GM19099 (cell line): ENCODE data around the gene IQCE.

Source experiments
- POLR2A ChIP-seq: IDR thresholded peaks from 3 replicates; pipeline ENCODE4 v1.6.1; 2011; ENCODE audit warnings: low read depth; ENCODE audit not compliant: insufficient read length; ENCODE audit errors: extremely low read depth

IQCE gene

GRCh38 chr7:2559283-2559950, 638 bp downstream of the IQCE start:
- TF ChIP-seq POLR2A, result no peak

GRCh38 chr7:2564970-2565540, 6.3 kb downstream of the IQCE start:
- TF ChIP-seq POLR2A, result no peak

DNA sequence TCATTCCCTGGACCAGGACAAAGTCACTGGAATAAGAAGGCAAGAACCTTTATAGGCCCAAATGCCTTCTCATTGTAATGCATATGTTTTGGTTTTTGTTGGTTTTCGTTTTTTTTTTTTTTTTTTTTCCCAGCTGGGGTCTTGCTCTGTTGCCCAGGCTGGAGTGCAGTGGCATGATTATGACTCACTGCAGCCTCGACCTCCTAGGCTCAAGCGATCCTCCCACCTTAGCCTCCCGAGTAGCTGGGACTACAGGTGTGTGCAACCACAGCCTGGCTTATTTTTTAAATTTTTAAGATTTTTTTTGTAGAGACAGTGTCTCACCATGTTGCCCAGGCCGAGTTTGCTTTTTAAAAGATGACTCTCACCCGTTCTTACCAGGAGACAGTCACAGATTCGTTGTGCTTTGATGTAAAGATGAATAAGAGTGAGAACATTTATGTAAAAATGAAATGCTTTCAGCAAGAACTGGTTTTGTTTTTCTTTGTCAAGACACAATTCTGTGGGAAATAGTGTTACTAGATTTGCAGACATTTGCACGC, 7.6 kb downstream of the IQCE start:
- TF ChIP-seq POLR2A, result no peak

DNA sequence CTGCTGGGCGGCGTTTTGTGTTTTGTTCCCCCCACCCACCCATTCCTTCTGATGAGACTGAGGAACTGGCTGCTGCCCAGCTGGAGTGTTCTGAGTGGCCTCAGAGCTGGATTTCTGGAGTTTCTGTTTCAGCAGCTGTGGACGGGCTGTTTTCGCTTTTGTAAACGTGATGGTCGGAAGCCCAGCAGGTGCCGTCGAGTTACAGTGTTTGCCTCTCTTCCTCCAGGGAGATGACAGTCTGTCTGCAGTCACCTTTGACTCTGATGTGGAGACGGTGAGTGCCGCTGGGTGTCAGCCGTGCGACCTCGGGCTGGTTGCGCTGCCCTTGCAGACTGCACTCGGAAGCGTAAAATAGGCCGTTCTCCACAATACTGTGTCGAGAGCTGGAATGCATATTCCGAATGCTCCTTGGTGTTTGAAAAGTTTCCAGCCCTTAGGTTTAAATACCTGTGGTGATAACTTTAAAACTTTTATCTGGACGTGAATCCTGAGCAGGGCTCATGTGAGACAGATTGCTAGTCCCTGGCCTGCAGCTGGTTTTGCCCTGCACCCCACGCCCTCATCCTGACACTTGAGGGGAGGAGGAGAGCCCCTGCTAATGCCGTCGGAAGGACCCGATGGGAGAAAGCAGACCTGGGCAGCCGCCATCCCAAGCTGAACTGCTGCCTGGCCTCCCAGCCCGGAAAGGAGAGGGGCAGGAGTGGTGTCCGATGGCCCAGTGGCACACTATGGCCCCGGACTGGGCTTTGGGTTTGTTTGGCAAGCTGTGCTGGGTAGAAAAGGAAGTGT, 8.3 kb downstream of the IQCE start:
- no peak for TF ChIP-seq POLR2A

DNA sequence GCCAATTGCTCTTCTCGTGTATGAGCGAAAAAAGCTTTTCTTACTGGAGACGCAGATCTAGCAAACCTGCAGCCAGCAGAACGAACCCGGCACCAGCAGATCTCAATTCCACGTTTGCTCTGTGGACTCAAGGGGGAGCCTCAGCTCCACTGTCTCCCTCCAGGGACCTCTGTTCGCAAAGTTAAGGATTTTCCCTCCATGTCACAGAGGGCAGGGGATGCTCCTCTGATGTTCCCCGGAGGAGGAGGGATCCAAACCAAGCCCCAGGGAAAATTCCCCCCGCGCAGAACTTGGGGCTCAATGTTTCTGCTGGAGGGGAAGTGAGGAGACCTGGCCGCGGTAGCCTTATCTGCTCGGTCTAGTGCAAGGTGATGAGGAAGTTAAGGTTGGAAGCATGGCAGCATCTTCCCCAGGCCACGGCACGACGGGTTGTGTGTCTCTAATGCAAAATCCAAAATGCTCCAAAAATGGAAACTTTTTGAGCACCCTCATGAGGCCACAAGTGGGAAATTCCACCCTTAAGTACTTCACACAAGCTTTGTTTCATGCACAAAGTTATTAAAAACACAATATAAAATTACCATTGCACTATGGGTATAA, 9.0 kb downstream of the IQCE start:
- no peak for TF ChIP-seq POLR2A

DNA sequence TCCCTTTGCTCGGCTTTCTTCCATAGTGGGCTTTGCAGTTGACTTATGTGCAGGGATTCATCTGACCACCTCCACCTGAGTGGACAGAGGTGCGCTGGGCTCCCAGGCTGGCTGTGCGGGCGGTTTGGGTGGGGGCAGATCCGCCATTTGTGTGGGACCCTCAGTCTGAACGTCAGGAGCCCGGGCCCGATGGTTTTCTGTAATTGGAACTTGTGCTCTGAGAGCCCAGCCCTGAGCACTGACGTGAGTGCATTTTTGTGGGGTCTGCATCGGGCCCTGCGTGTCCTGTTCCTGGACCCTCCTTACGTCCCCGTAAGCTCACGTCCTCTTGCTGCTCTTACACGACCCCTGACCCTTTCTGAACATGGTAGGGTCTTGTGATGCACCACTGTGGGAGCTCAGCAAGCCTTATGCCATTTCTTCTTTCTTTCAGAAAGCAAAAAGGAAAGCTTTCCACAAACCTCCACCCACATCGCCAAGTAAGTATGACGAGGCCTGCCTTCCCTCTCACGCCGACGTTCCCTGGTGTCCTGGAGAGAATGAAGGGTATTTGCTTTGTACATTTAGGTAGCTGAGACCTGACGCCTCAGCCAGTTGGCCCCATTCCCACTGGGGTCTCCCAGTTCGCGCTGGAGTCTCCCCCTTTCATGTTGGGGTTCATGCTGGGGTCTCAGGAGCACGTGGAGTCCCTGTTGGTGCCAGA, 9.9 kb downstream of the IQCE start:
- no peak for TF ChIP-seq POLR2A

DNA sequence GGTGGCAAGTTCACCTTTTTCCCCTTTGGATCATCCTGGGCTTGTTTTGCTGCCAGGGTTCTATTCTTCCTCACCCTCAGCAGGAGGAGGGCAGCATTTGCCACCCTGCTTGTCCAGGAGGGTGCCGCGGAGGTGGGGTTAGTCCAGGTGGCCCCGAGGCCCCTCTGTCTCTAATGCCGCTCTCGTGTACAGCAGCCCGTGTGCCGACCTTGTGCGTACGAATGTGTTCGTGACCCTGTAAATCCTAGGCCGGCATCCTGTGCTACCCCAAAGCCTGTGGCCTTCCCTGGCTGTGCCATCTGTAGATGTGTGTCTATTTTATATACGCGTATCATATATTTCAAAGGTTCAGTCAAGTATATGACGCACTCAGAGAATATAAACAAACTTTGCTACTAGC, 10.6 kb downstream of the IQCE start:
- no peak for TF ChIP-seq POLR2A

GRCh38 chr7:2570021-2570420, 11.2 kb downstream of the IQCE start:
- TF ChIP-seq POLR2A, result no peak

DNA sequence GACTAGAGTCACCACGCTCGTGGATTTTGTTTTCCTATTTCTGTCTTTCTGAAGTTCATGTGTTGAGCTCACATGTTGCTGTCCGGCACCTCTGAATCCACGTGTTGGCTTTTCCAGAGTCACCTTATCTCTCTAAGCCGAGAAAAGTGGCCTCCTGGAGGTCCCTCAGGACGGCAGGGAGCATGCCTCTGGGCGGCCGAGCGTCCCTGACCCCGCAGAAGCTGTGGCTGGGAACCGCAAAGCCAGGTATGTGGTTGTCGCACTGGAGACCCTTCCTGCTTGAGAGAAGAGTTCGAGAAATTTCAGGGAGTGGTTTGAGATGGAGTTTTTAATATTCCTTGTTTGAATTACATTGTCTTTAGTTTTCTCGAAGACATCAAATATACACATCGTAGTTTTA, 12.6 kb downstream of the IQCE start:
- TF ChIP-seq POLR2A, result no peak

GRCh38 chr7:2572101-2572842, 13.5 kb downstream of the IQCE start:
- no peak for TF ChIP-seq POLR2A

DNA sequence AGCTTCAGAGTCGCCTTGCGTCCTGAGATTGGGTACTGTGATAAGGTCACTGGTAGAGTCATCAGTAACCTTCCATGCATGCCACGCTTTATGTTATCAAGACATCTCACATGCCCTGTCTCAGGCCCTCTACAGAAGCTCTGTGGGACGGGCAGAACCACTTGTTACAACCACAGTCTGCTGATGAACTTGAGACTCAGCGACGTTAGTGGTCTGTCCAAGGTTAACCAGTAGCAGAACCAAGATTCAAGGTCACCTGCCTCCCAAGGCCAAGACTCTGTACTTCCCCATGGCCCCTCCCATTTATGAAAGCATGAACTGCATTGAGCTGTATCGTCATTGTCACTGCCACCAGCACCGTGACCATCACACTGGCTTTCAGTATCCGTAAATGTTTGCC, 15.0 kb downstream of the IQCE start:
- TF ChIP-seq POLR2A, result no peak

GRCh38 chr7:2575046-2575732, 16.4 kb downstream of the IQCE start:
- no peak for TF ChIP-seq POLR2A

GRCh38 chr7:2575733-2576340, 17.1 kb downstream of the IQCE start:
- no peak for TF ChIP-seq POLR2A
